PC-3 (cell line): Measurements from ENCODE around the gene RIN1. TPM values are rescaled to one million over a fixed set of nuclear protein-coding genes. Genes with fewer than 3 reads are reported as not detected.

Experiments
- ATAC-seq: fragments of 200-7000 bp; cut with Tn5 transposase; 2 replicates; pipeline ENCODE4 v1.9.1; 2020; ENCODE audit warnings: mild to moderate bottlenecking, moderate library complexity
- BruUV-seq: library from RNA; stranded (reverse); fragments of 400-500 nt; replicated peaks from 2 replicates; lab custom pipeline; 2021; lab: Mats Ljungman, UMichigan
- CTCF ChIA-PET: fragments of 300-600 bp; sonication (Branson Sonifier 250); formaldehyde crosslinking; loops from one replicate; lab custom pipeline; 2022; ENCODE audit warnings: antibody characterized with exemption; lab: Charles Lee
- POLR2A ChIA-PET: fragments of 300-600 bp; sonication (Branson Sonifier 250); formaldehyde crosslinking; loops from one replicate; lab custom pipeline; 2022; ENCODE audit warnings: antibody characterized with exemption; ENCODE audit not compliant: unreplicated experiment; lab: Charles Lee
- DNase-seq: peaks from one replicate; pipeline ENCODE4 v3.0.0-alpha.2; 2015
- H2AFZ ChIP-seq: fragments of 300-600 bp; sonication (generic); 2 replicates; pipeline ENCODE4 v1.6.0; 2016; ENCODE audit warnings: antibody characterized with exemption, low read length
- H3F3A ChIP-seq: fragments of 300-600 bp; sonication (generic); one replicate; pipeline ENCODE4 v1.6.0; 2017; ENCODE audit warnings: antibody characterized with exemption, low read length, control low read depth, mild to moderate bottlenecking; ENCODE audit not compliant: unreplicated experiment
- H3K27ac ChIP-seq: fragments of 300-600 bp; sonication (generic); 2 replicates; pipeline ENCODE4 v1.5.1; 2016; ENCODE audit warnings: mild to moderate bottlenecking, low read length
- H3K27me3 ChIP-seq: fragments of 300-600 bp; sonication (generic); 2 replicates; pipeline ENCODE4 v1.6.1; 2016; ENCODE audit warnings: low read length, mixed read lengths
- H3K36me3 ChIP-seq: fragments of 300-600 bp; sonication (generic); 2 replicates; pipeline ENCODE4 v1.6.1; 2016; ENCODE audit warnings: low read depth, mixed run types, low read length, mixed read lengths
- H3K4me1 ChIP-seq: fragments of 300-600 bp; sonication (generic); 2 replicates; pipeline ENCODE4 v1.5.1; 2016; ENCODE audit warnings: low read length; ENCODE audit not compliant: insufficient read depth
- H3K4me2 ChIP-seq: fragments of 300-600 bp; sonication (generic); 2 replicates; pipeline ENCODE4 v1.6.0; 2016; ENCODE audit warnings: low read length
- H3K4me3 ChIP-seq: fragments of 300-600 bp; sonication (generic); 2 replicates; pipeline ENCODE4 v1.5.1; 2016; ENCODE audit warnings: mild to moderate bottlenecking, low read length, mixed read lengths
- H3K79me2 ChIP-seq: fragments of 300-600 bp; sonication (generic); 2 replicates; pipeline ENCODE4 v1.6.1; 2017; ENCODE audit warnings: low read length, mixed read lengths
- H3K9ac ChIP-seq: fragments of 300-600 bp; sonication (generic); 2 replicates; pipeline ENCODE4 v1.6.0; 2016; ENCODE audit warnings: mild to moderate bottlenecking, low read length
- H3K9me2 ChIP-seq: fragments of 300-600 bp; sonication (generic); replicated peaks from 2 replicates; pipeline ENCODE4 v1.6.1; 2016; ENCODE audit warnings: mixed run types, low read length, mixed read lengths
- H3K9me3 ChIP-seq: fragments of 300-600 bp; sonication (generic); 2 replicates; pipeline ENCODE4 v1.6.1; 2016; ENCODE audit warnings: low read length, mixed read lengths
- H4K20me1 ChIP-seq: fragments of 300-600 bp; sonication (generic); 2 replicates; pipeline ENCODE4 v1.6.1; 2016; ENCODE audit warnings: low read length, mixed read lengths
- CTCF ChIP-seq: fragments of 300-600 bp; sonication (generic); conservative IDR thresholded peaks from 2 replicates; pipeline ENCODE4 v1.5.1; 2017; ENCODE audit warnings: antibody characterized with exemption, low read depth, mild to moderate bottlenecking, low read length
- EZH2 ChIP-seq: fragments of 300-600 bp; sonication (generic); IDR thresholded peaks from one replicate; pipeline ENCODE4 v1.6.1; 2017; ENCODE audit warnings: antibody characterized with exemption, mild to moderate bottlenecking, low read length; ENCODE audit not compliant: unreplicated experiment
- EZH2phosphoT487 ChIP-seq: fragments of 300-600 bp; sonication (generic); IDR thresholded peaks from 2 replicates; pipeline ENCODE4 v1.6.1; 2018; ENCODE audit warnings: mild to moderate bottlenecking, antibody characterized with exemption, low read length, borderline replicate concordance
- intact Hi-C: fragments of 100-400 bp; cut with micrococcal nuclease; formaldehyde crosslinking; loops from 2 replicates; pipeline ENCODE4 v1.9.0; 2023
- total RNA-seq: library from RNA; depleted of rRNA; stranded (reverse); fragments of >200 nt; gene quantifications from 2 replicates; pipeline ENCODE4 v1.2.3, GENCODE V29; 2014

Gene RIN1
- total RNA-seq, 1 experiment from 2014 or later: 41.2 TPM

GRCh38 chr11:66292543-66293332 lies 43.5 kb downstream of the RIN1 start:
- intact Hi-C loops: no loop called here
- Histone ChIP-seq H3K9ac (no peak overlapping the region), H4K20me1 (no peaks in the 10 kb centered on the region), H3K9me2 (no peaks in the 10 kb centered on the region), H3K27ac (no peak overlapping the region), H3K36me3 (no peaks in the 10 kb centered on the region), H3K4me3 (no peak overlapping the region), H2AFZ (no peak overlapping the region), H3K4me2 (no peak overlapping the region), H3K4me1 (peaks cover 15% of the 10 kb centered on the region), H3K9me3 (no peaks in the 10 kb centered on the region), H3K79me2 (peaks cover 10% of the 10 kb centered on the region), H3F3A (no peaks in the 10 kb centered on the region), H3K27me3 (peaks cover 12% of the 10 kb centered on the region)
- TF ChIP-seq EZH2 (no peak), EZH2phosphoT487 (no peak), CTCF (no peak)
- DNase-seq: no peak
- ChIA-PET POLR2A (no interaction called here), CTCF (no interaction called here)
- ATAC-seq: no peak
- no TSS peak for BruUV-seq

- Histone ChIP-seq H3K79me2 (peaks cover 19% of the 10 kb centered on the region), H3F3A (no peaks in the 10 kb centered on the region), H3K4me2 (no peak within 1 kb of the TSS), H2AFZ (no peak within 1 kb of the TSS), H3K9me2 (no peaks in the 10 kb centered on the region), H3K27ac (no peak within 1 kb of the TSS), H3K9me3 (no peaks in the 10 kb centered on the region), H4K20me1 (no peaks in the 10 kb centered on the region), H3K4me3 (no peak within 1 kb of the TSS), H3K9ac (no peak within 1 kb of the TSS), H3K4me1 (peaks cover 18% of the 10 kb centered on the region), H3K27me3 (peaks cover 12% of the 10 kb centered on the region), H3K36me3 (no peaks in the 10 kb centered on the region)
- DNase-seq (no peak), ATAC-seq (no peak)
- no peak for TF ChIP-seq EZH2phosphoT487
- TF ChIP-seq CTCF: no peak
- no peak for TF ChIP-seq EZH2
- no TSS peak for BruUV-seq
- intact Hi-C loops: no loop called here
- CTCF ChIA-PET: interaction anchor here (0.5 to 0.6 kb wide), 2 partner anchors 512 to 722 kb away, joined by 3 to 4 read pairs; partner anchors contain the start of gene ZNRD2
- POLR2A ChIA-PET: no interaction called here
Observed at GRCh38 chr11:66291706-66292542, 44.3 kb downstream of the RIN1 start, which contains the start of gene TMEM151A. TSS of gene TMEM151A (plus strand) at chr11:66291894. CDS start at chr11:66292014, 120 bp downstream.
